Activated T-helper 1 cell treated with anti-CD3 and anti-CD28 coated beads, Interleukin-2, amount 50 U/mL, for 16 hours (primary cell): ENCODE results near the gene TP53RK.

Source experiments
- DNase-seq, 2 donors: peaks; one replicate each; pipeline ENCODE4 v3.0.0-alpha.2; 2020; ENCODE audit warnings: low read depth in 1 of 2, low spot score in 1 of 2

Gene TP53RK

DNA sequence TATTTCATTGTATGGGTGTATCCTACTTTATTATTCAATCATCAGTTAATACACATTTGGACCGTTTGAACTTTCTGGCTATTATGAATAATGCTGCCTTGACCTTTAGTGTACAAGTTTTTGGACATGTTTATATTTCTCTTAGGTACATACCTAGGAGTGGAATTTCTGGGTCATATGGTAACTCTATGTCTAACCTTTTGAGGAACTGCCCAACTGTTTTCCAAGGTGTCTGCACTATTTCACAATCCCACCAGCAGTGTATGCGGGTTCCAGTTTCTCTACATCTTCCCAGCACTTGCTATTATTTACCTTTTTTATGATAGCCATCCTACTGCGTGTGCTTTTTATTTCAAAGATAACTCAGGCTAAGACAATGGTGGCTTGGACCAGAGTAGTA lies 23.6 kb downstream of the TP53RK start:
- DNase-seq = no peak

DNA sequence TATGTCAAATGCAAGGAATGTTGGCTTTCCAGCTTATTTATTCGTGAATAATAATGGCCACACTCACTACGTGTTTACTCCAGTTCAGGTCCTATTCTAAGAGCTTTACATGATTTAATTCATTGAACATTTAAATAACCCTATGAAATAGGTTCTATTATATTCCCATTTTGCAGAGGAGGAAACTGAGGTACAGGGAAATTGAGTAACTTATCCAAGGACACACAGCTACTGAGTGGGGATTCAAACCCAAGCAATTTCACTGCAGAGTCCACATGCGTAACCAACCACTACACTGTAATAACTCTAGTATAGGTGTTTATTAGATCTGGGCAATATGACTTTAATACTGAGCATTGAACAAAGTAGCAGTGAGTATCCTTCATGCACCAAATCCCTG lies 25.7 kb downstream of the TP53RK start:
- DNase-seq = no peak

DNA sequence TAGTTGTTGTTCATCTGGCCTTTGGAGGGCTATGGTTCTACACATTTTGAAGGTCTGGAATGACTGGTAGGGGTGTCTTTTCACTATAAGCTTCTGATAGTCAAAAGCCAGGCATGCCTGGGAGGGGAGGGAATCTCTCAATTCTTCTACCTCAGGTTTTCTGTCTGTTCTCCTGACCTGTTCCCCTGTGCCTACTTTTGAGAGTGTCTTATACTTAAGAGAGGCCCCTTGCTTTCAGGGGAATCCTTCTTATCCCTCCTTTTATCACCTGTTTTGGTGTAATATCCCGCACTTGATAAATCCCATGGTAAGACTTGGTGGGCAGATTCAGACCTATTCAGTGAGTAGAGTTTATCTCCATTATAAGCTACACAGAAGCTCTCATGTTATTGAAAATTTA lies 27.6 kb downstream of the TP53RK start:
- DNase-seq = no peak

DNA sequence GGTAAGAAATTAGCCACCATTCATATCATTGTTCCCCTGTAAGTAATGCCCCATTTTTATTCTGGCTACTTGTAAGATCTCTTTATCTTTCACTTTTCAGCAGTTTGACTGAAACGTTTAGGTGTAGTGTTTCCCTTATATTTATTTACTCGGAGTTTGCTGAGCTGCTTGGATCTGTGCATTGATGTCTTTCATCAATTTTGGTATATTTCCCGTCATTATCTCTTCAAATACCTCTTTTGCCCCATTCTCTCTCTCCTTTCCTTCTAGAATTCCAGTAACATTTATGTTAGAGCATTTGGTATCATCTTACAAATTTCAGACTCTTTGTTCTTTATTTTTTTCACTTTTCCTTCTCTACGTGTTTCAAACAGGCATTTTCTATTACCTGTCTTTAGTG lies 28.8 kb downstream of the TP53RK start:
- DNase-seq = no peak

DNA sequence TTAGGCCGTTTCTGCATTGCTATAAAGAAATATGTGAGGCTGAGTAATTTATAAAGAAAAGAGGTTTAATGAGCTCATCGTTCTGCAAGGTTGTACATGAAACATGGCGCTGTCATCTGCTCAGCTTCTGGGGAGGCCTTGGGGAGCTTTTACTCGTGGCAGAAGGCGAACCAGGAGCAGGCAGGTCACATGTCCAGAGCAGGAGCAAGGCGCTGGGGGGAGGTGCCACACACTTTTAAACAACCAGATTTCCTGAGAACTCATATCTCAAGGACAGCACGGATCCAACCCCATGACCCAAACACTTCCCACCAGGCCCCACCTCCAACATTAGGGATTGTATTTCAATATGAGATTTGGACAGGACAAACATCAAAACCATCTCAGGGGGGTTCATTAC lies 31.6 kb downstream of the TP53RK start:
- no peak for DNase-seq

DNA sequence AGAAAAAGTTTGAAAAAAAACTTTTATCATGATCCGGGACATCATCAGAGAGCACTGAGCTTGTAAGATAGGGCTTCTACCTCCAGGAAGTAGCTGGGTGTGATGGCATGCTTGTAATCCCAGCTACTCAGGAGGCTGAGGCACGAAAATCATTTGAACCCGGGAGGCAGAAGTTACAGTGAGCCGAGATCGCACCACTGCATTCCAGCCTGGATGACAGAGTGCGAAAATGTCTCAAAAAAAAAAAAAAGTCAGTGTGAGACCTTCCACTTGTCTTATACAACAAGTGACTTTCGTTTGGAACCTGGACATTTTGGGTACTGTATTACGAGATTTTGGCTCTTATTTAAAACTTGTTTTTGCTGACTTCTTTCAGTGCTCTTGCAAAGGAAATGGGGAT lies 32.1 kb downstream of the TP53RK start:
- no peak for DNase-seq

DNA sequence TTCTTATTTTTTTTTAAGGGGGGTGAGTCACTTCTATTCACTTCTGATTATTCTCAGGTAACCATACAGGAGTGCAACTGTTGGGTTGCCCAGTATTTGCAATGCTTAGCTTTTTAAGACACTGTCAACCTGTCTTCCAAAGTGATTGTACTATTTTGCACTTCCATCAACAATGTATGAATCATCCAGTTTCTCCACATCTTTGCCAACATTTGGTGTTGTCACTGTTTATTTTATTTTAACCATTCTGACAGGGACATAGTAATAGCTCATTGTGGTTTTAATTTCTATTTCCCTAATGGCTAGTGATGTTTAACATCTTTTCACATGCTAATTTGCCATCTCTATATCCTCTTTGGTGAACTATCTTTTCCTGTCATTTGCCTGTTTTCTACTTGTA lies 36.5 kb downstream of the TP53RK start:
- no peak for DNase-seq

DNA sequence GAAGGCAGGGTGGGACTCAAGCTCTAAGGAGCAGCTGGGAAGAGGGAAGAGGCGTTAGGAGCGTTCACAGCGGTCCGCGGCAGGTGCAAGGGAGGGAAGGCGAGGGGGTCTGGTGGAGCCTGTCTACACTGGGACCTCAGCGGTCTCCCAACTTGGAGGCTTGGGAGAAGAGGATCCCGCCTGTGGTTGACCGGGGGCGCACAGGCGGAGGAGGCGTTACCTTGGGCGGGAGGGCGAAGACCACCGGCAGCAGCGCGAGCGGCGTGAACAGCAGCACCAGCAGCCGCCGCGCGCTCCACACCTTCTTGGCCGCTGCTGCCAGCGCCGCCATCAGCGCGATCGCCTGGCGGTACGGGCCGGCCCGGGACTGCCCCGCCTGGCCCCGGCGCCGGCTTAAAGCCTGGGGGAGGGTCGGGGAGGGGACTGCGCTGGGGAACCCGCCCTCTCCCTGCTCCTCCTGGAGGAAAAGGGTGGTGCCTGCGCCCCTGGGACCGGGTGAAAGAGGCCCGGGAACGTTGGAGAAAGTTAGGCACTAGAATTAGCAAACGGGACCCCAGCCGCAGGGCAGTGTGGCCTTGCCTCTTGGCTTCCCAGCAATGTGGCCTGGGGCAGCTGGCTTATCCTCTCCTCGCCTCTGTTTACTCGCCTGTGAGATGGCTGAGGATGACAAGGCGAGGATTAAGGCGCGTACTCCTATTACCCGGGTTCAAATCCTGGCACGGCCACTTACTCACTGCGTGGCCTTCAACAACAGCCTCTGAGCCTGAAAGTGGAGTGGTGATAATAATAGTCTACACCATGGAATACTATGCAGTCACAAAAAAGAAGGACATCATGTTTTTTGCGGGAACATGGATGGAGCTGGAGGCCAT lies 37.9 kb downstream of the TP53RK start, which contains the start of gene SLC13A3:
Gene SLC13A3, minus strand, starts transcription at position 369 of the 872 bp plus-strand sequence. Its CDS starts 38 bp downstream, at position 331.
- DNase-seq = no peak

DNA sequence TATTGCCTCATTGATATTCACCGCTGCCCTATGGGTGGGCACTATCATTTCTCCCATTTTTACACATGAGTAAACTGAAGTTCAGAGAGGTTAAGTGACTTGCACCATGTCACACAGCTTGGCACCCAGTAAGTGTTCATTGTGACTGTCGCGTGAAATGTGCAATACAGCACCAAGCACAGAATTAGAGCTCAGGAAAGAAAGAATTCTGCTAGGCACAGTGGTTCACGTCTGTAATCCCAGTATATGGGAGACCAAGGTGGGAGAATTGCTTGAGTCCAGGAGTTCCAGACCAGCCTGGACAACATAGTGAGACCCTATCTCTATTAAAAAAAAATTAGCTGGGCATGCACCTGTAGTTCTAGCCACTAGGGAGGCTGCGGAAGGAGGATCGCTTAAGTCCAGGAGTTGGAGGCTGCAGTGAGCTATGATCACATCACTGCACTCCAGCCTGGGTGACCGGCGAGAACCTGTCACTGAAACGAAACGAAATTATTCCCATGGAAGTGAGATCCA lies 38.6 kb downstream of the TP53RK start:
- DNase-seq = no peak

DNA sequence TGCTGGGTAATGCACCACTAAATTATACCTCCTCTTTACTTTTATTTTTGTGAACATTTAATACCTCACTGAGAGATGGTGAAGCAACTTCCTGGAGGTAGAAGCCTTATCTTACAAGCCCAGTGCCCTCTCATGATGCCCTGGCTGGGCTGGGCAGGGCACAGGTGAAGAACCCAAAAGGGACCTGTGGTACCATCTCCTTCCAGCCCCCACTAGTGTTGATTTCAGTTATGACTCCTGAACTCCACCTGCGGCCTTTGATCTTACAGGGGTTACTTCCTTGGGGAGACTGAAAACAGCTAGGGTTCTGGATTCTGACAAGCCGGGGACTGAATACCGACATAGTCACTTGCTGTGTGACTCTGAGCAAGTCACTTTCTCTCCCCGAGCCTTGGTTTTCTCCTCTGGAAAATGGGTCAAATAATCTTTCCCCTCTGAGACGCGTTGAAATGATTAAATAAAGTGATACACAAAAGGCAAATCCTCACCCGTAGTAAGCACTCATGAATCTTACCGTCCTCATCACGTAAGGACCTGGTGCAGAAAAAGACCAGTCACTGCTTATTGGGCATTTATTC lies 39.2 kb downstream of the TP53RK start:
- no peak for DNase-seq

DNA sequence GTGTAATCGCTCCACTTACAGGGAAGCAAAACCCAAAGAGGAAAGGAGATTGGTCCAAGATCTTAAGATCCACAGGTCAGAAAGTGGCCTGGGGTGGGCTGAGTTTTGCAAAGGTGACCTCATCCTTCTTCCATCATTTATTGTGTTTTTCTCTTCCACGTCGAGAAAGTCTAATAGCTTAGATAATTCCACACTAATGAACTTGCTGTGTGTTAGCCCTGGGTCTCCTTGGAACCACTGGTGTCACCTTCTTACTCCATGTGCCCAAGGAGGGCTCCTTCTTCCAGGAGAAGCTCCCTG lies 39.6 kb downstream of the TP53RK start:
- no peak for DNase-seq

DNA sequence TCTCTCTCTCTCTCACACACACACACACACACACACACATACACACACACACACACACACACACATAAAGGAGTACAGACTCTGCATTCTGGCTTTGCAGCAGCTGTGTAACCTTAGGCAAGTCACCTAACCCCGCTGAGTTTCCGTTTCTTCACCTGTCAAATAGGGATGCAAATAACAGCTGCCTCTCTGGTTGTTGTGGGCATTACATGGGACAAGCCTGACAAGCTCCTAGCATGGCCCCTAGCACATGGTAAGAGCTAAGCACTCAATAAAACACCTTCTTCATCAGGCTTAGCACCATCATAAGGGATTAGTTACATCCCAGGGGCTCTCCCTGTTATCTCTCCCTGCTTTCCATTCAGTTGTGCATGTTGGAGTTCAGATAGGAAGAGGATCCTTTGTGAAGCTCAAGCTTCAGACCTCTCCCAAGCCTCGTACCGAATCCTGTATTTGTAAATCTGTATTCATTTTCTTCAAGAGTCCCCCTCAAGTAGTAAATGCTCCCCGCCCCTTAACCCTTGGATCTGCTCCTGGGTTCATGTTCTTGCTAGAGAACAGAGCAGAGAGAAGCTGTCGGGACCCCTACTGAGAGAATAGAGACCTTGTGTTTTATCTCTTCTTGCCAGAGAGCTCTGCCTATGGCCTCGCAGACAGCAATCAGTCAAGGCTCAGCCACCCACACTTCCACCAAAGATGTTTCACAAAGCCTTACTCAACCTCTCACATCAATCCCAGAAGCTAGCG lies 40.2 kb downstream of the TP53RK start:
- DNase-seq = no peak

DNA sequence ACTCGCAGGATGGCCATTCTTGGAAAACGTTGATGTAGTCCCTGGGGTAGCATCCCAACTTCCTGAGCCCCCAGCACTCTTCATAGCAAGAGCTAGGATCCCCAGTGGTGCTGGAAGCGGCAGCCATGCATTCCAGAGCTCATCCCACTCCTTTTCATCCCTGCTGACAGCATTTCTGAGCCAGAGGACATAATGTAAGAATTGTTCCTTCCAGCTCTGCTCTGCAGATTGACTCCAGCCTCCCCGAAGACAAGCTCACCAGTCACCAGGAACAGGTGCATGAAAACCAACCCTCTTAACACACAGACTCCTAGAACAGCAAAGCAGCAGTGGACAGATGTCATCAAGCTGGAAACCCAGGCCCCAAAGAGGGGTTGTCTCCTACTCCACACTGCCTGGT lies 41.8 kb downstream of the TP53RK start:
- no peak for DNase-seq

DNA sequence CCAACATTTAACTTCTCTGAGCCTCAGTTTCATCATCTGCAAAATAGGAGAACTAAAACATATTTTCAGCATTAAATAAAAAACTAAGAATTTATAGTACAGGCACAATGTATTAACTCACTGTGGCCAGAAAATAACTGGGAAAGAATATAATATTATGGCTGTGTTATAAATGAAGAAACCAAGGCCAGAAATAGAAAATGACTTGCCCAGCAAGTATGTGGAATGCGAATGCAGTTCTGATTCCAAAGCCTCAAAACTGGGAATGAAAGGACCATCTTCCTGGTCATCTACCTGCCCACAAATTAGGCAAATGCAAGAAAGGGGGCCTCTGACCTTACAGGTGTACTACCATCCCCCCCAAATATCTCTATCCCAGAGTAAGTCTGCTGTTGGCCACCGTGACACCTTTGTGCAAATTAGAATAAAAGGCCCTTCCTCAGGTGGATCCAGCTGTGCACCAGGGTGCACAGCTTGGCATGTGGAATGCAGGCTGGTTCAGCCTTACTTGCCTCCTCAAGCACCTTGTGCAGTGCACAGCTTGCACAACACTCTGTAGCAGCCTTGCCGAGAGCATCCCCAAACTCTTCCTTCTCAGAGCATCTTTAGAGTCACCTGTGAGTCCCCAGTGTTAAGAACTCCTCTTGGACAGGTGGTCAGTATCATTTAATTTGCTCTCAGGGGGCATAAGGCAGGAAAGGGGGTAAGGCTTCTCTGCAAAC lies 42.4 kb downstream of the TP53RK start:
- no peak for DNase-seq

DNA sequence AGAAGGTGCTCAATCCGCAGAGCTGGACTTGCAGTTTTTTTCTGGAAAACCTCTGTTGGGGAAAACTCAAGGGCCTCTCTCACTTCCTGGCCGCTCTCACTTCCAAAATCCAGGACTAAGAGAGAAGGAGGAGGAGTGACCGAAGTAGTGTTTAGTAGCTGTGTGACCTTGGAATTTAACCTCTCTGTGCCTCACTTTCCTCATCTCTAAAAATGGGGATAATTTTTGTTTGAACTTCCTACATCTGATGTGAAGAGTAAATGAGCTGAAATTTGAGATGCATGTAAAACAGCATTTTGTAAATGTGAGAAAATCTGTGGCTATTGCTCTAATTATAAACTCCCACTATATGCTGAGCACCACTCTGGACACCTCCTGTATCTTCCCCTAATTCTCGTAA lies 43.1 kb downstream of the TP53RK start:
- no peak for DNase-seq

DNA sequence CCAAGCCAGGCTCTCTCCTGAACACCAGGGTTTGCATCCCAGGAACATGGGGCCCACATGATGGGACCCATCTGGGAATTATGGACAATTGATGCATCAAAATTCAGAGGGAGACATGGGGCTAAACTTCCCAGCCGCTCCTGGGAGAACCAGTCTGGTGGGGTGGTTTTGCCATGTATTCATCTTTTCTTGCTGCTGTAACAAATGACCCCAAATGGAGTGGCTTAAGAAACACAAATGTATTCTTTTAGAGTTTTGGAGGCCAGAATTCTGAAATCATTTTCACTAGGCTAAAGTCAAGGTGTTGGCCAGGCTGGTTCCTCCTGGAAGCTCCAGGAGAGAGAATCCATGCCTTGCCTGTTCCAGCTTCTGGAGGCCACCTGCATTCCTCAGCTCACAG lies 44.5 kb downstream of the TP53RK start:
- no peak for DNase-seq

DNA sequence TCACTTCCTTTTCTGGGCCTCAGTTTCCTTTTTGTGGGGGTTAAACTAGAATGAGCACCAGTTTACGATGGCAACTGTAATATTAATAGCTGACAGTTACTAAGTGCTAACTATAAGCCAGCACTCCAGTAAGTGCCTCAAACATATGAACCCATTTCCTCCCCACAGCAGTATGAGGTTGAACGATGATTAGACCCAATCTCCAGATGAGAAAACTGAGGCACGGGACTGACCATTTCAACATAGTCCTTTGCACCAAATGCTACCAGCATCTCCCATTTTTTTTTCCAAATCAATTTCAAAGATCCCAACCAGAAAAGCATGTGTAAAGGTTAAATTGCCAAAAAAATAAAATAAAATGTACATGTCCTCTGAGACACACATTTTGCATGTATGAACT lies 45.1 kb downstream of the TP53RK start:
- no peak for DNase-seq

DNA sequence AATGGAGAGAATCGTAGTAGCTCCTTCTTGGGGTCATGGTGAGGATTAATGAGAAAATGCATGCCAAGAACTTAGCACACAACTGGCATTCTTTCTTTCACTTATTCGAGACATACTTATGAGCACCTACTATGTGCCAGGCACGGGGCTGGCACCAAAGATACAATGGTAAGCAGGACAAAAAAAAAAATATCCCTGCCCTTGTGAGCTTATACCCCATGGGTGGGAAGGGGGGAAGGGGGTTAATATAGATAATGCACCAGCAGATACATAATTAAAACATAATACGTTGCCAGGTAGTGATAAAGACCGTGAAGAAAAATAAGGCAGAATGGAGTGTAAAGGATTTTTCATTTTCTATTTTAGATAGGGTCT lies 46.3 kb downstream of the TP53RK start:
- DNase-seq = no peak

DNA sequence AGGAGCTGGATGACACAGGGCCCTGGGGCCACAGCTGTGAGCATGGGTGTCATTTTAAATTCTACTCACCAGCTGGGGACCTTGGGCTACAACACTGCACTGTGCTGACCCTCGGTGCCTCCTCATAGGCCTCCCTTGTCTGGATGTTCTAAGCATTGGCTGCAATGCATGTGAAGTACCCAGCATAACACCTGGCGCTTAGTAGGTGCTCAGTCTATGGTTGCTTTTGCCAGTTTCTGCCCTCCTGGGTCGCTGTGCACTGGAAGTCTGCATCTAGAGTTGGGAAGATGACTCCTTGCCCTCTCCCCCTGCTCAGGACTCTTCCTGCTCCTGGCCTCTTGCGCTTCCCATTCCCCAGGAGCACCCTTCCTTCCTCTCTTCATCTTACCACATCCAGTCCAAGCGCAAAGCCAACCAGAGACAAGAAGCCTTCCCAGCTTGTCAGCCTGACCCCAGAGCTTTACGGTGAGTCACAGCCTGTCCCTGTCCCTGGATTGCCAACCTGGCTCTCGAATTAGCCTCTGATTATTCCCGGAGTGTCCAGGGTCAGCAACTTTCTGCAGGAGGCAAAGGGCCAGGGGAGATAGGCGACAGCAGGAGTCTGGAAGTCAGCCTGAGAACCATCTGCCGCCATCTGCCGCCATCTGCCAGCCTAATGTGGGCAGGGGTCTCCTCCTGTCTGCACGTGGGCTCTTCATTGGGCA lies 46.8 kb downstream of the TP53RK start:
- DNase-seq = no peak

DNA sequence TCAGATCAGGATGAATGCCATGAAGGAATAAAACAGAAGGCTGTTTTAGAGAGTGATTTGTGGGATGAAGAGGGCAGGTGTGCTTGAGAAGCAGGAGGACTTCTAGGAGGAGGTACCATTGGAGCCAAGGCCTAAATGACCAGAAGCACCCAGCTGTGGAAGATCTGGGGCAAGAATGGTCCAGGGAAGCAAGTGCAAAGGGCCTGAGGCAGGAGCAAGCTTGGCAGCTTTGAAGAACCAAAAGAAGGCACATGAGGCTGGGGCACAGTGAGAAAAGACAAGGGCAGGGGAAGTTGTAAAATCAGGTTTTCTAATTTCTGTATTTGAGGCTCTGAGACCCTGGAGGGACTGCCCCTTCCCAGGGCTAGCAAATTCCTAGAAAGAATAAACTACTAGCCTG lies 47.8 kb downstream of the TP53RK start:
- DNase-seq = no peak
